Measurements from ENCODE around the gene ZNF197.

- TF ChIP-seq CTCF (IDR thresholded peaks at IDR 0.05), result no peak
- TF ChIP-seq SP1 (CRISPR knock-in tag; conservative IDR thresholded peaks at IDR 0.05), result no peak
- TF ChIP-seq MAX (CRISPR knock-in tag; IDR thresholded peaks at IDR 0.05), result no peak
- no peak for TF ChIP-seq RORB (CRISPR knock-in tag; IDR thresholded peaks at IDR 0.05)
- no peak for TF ChIP-seq NFE2L1 (CRISPR knock-in tag; IDR thresholded peaks at IDR 0.05)
Measured at GRCh38 chr3:44687898-44688297, 63.1 kb downstream of the ZNF197 start.

Measured in WTC11 (cell line).